Gastroesophageal sphincter (tissue), 4 donors: ENCODE data around the gene UNC5A. TPM values are rescaled to one million over a fixed set of nuclear protein-coding genes. Genes with fewer than 3 reads are reported as not detected.

ENCODE experiments used
- ATAC-seq: fragments of 150-250 bp; one replicate; pipeline ENCODE4 v1.9.1; 2016; ENCODE audit warnings: mild to moderate bottlenecking, moderate library complexity
- H3K27ac ChIP-seq, 4 donors: fragments of 200-600 bp; sonication (generic) in 3 of 4; 1 replicate in 3 of 4; 2 replicates in 1 of 4; pipeline ENCODE4 v1.5.1; 2016 to 2019
- H3K27me3 ChIP-seq: fragments of 200-600 bp; sonication (generic); one replicate; pipeline ENCODE4 v1.5.1; 2019
- H3K36me3 ChIP-seq, 2 donors: fragments of 200-600 bp; sonication (generic); one replicate each; pipeline ENCODE4 v1.5.1; 2019; ENCODE audit warnings: control low read depth in 1 of 2
- H3K4me1 ChIP-seq, 3 donors: fragments of 200-600 bp; sonication (generic); 1 replicate in 2 of 3; 2 replicates in 1 of 3; pipeline ENCODE4 v1.5.1; 2016 to 2019; ENCODE audit warnings: control low read depth in 2 of 3
- H3K4me3 ChIP-seq, 2 donors: fragments of 200-600 bp; sonication (generic); one replicate each; pipeline ENCODE4 v1.5.1; 2019; ENCODE audit warnings: mild to moderate bottlenecking in 1 of 2, moderate library complexity in 1 of 2
- H3K9me3 ChIP-seq, 3 donors: fragments of 200-600 bp; sonication (generic); one replicate each; pipeline ENCODE4 v1.5.1; 2017 to 2019; ENCODE audit warnings: control low read depth in 2 of 3
- EP300 ChIP-seq: sonication (generic); formaldehyde crosslinking; IDR thresholded peaks from one replicate; pipeline ENCODE4 v1.6.1; 2017; ENCODE audit warnings: antibody characterized with exemption, mild to moderate bottlenecking
- POLR2A ChIP-seq, 2 donors: fragments of 450-650 bp; IDR thresholded peaks; one replicate each; pipeline ENCODE4 v1.6.1; 2017; ENCODE audit warnings: antibody characterized with exemption in 2 of 2, mild to moderate bottlenecking in 2 of 2, moderate library complexity in 1 of 2
- POLR2AphosphoS5 ChIP-seq: sonication (generic); formaldehyde crosslinking; IDR thresholded peaks from one replicate; pipeline ENCODE4 v1.6.1; 2017; ENCODE audit warnings: antibody characterized with exemption
- WGBS, 2 donors: methylation state at CpG; one replicate each; pipeline ENCODE4 v1.1.5; 2018; ENCODE audit warnings: low coverage in 1 of 2; 5-methylcytosine and 5-hydroxymethylcytosine counted together
- total RNA-seq, 4 donors: library from RNA; depleted of rRNA; stranded (reverse); fragments of >200 nt; gene quantifications; one replicate each; pipeline ENCODE4 v1.1.0, GENCODE V29; 2016
- TF ChIP-seq, protein P1 (sequence below), 4 experiments: fragments of 200-600 bp in 2 of 4; fragments of 450-650 bp in 2 of 4; sonication (generic) in 1 of 4; IDR thresholded peaks; one replicate each; pipeline ENCODE4 v1.5.1; 2017 to 2019; ENCODE audit warnings: antibody characterized with exemption in 4 of 4, mild to moderate bottlenecking in 2 of 4, moderate library complexity in 2 of 4

Gene UNC5A
- total RNA-seq, 4 donors from 2014 or later: 0.27 TPM; not detected in 3

DNA sequence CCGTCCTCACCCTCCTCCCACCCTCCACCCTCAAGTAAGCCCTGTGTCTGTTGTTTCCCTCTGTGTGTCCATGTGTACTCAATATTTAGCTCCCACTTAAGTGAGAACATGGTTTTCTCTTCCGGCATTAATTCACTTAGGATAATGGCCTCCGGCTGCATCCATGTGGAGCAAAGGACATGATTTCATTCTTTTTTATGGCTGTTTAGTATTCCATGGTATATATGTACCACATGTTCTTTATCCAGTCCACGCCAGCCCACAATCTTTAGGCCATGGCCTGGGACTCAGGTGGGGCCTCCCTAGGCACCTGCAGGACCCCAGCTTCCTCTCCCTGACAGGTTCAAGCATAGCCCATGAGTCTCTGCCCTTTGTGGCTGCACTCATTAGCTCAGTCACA, 22.9 kb downstream of the UNC5A start:
- ATAC-seq: no peak
- Histone ChIP-seq H3K27me3 (peaks cover 45% of the 10 kb centered on the region), H3K36me3 (no peaks in the 10 kb centered on the region), H3K4me1 (no peaks in the 10 kb centered on the region), H3K9me3 (no peaks in the 10 kb centered on the region), H3K4me3 (no peak overlapping the region), H3K27ac (no peak overlapping the region)
- TF ChIP-seq POLR2AphosphoS5 (no peak), POLR2A (IDR thresholded peaks at IDR 0.05) (no peak), EP300 (no peak)
- TF ChIP-seq, protein P1, sequence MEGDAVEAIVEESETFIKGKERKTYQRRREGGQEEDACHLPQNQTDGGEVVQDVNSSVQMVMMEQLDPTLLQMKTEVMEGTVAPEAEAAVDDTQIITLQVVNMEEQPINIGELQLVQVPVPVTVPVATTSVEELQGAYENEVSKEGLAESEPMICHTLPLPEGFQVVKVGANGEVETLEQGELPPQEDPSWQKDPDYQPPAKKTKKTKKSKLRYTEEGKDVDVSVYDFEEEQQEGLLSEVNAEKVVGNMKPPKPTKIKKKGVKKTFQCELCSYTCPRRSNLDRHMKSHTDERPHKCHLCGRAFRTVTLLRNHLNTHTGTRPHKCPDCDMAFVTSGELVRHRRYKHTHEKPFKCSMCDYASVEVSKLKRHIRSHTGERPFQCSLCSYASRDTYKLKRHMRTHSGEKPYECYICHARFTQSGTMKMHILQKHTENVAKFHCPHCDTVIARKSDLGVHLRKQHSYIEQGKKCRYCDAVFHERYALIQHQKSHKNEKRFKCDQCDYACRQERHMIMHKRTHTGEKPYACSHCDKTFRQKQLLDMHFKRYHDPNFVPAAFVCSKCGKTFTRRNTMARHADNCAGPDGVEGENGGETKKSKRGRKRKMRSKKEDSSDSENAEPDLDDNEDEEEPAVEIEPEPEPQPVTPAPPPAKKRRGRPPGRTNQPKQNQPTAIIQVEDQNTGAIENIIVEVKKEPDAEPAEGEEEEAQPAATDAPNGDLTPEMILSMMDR (IDR thresholded peaks at IDR 0.05): no peak
- WGBS, 2 donors: 76 to 86% methylated on average over 3 to 4 of the region's 4 CpGs

DNA sequence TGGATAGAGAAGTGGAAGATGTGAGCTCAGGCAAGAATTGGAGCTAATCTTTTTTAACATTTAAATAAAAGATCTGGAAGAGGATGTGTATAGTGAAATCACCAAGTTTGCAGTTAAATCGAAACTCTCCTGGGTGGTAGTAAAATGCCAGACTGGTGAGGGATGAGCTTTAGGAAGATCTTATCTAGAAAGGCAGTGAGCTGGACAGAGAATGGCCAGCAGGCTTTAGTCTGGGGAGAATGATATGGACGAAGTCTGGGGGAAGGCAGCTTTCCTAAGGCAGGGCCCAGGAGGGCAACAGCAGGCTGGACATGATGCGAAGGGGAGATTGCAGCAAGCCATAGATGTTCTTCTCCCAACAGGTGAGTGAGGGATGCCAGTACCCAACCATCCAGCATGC, 25.6 kb downstream of the UNC5A start:
- peaks cover 54% of the 10 kb centered on the region for H3K27me3 ChIP-seq
- no peaks in the 10 kb centered on the region for H3K4me1 ChIP-seq
- H3K27ac ChIP-seq: no peak overlapping the region
- H3K36me3 ChIP-seq: no peaks in the 10 kb centered on the region
- WGBS, 2 donors: 36 to 47% methylated on average over 2 to 3 of the region's 3 CpGs
- no peak for ATAC-seq
- H3K4me3 ChIP-seq: no peak overlapping the region
- H3K9me3 ChIP-seq: no peaks in the 10 kb centered on the region
- TF ChIP-seq EP300 (no peak), POLR2AphosphoS5 (no peak), POLR2A (IDR thresholded peaks at IDR 0.05) (no peak)
- TF ChIP-seq, protein P1 (IDR thresholded peaks at IDR 0.05): no peak

- ATAC-seq: no peak
- Histone ChIP-seq H3K9me3 (no peaks in the 10 kb centered on the region), H3K4me3 (no peak overlapping the region), H3K27ac (no peak overlapping the region), H3K27me3 (peaks cover 55% of the 10 kb centered on the region), H3K36me3 (no peaks in the 10 kb centered on the region), H3K4me1 (no peaks in the 10 kb centered on the region)
- 68 to 88% methylated on average over 4 to 6 of the region's 15 CpGs for WGBS, 2 donors
- TF ChIP-seq, protein P1 (IDR thresholded peaks at IDR 0.05): no peak
- TF ChIP-seq EP300 (no peak), POLR2A (IDR thresholded peaks at IDR 0.05) (no peak), POLR2AphosphoS5 (no peak)
These were observed 26.7 kb downstream of the UNC5A start for GRCh38 chr5:176836811-176837706.

DNA sequence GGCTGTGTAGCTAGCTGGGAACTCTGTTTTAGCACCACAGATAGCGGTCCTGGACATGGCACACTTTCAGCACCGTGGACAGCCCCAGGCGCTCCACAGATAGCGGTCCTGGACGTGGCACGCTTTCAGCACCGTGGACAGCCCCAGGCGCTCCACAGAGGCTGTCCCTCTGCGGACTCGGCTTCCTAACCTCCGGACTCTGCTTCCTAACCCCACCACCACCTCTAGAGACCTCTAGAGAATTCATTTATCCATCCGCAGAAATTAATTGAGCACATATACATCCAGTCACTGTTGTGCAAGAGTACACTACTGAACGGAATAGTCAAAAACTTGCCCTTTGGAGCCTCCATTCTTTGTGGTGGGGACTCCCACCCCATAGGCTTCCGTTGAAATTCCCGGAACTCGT, 27.4 kb downstream of the UNC5A start:
- 0 to 16% methylated on average over 3 to 14 of the region's 16 CpGs for WGBS, 2 donors
- Histone ChIP-seq H3K27ac (no peak overlapping the region), H3K9me3 (no peaks in the 10 kb centered on the region), H3K27me3 (peaks cover 55% of the 10 kb centered on the region), H3K36me3 (no peaks in the 10 kb centered on the region), H3K4me1 (no peaks in the 10 kb centered on the region), H3K4me3 (no peak overlapping the region)
- TF ChIP-seq POLR2AphosphoS5: peak; percentile 37
- TF ChIP-seq POLR2A (IDR thresholded peaks at IDR 0.05): no peak
- peak; percentile 88 for ATAC-seq

- no peaks in the 10 kb centered on the region for H3K36me3 ChIP-seq
- no peak overlapping the region for H3K27ac ChIP-seq
- 18 to 50% methylated on average over 3 to 5 of the region's 21 CpGs for WGBS, 2 donors
- H3K9me3 ChIP-seq: no peaks in the 10 kb centered on the region
- TF ChIP-seq POLR2A (IDR thresholded peaks at IDR 0.05) (no peak), EP300 (no peak), POLR2AphosphoS5 (no peak)
- TF ChIP-seq, protein P1 (IDR thresholded peaks at IDR 0.05): no peak
- H3K4me1 ChIP-seq: peaks cover 0 to 10% (median 0%) of the 10 kb centered on the region in 3 donors
- no peak overlapping the region for H3K4me3 ChIP-seq
- ATAC-seq: no peak
- H3K27me3 ChIP-seq: peaks cover 88% of the 10 kb centered on the region
These were observed 33.3 kb downstream of the UNC5A start for GRCh38 chr5:176843673-176844072.
